Astrocyte of the spinal cord (primary cell): ENCODE measurements around the gene HORMAD1.

Experiments
- DNase-seq: peaks from one replicate; pipeline ENCODE4 v3.0.0; 2011; ENCODE audit warnings: low read depth, low spot score
- H3K4me3 ChIP-seq: 2 replicates; pipeline ENCODE4 v1.5.1; 2011; ENCODE audit warnings: low read depth, mild to moderate bottlenecking, low read length, moderate library complexity
- in situ Hi-C: cut with HindIII; loops from 2 replicates; pipeline ENCODE4 v1.10.0; 2017; ENCODE audit warnings: low sequenced_read_pairs
- TF ChIP-seq, protein P1 (sequence below): IDR thresholded peaks from 2 replicates; pipeline ENCODE4 v1.5.1; 2012; ENCODE audit warnings: low read depth, mild to moderate bottlenecking, low read length, inconsistent platforms

Gene HORMAD1

GRCh38 chr1:150703427-150703826 is 17.3 kb downstream of the HORMAD1 start:
- TF ChIP-seq, protein P1, sequence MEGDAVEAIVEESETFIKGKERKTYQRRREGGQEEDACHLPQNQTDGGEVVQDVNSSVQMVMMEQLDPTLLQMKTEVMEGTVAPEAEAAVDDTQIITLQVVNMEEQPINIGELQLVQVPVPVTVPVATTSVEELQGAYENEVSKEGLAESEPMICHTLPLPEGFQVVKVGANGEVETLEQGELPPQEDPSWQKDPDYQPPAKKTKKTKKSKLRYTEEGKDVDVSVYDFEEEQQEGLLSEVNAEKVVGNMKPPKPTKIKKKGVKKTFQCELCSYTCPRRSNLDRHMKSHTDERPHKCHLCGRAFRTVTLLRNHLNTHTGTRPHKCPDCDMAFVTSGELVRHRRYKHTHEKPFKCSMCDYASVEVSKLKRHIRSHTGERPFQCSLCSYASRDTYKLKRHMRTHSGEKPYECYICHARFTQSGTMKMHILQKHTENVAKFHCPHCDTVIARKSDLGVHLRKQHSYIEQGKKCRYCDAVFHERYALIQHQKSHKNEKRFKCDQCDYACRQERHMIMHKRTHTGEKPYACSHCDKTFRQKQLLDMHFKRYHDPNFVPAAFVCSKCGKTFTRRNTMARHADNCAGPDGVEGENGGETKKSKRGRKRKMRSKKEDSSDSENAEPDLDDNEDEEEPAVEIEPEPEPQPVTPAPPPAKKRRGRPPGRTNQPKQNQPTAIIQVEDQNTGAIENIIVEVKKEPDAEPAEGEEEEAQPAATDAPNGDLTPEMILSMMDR: no peak
- no peak overlapping the region for H3K4me3 ChIP-seq
- in situ Hi-C loops: no loop called here
- no peak for DNase-seq

DNA sequence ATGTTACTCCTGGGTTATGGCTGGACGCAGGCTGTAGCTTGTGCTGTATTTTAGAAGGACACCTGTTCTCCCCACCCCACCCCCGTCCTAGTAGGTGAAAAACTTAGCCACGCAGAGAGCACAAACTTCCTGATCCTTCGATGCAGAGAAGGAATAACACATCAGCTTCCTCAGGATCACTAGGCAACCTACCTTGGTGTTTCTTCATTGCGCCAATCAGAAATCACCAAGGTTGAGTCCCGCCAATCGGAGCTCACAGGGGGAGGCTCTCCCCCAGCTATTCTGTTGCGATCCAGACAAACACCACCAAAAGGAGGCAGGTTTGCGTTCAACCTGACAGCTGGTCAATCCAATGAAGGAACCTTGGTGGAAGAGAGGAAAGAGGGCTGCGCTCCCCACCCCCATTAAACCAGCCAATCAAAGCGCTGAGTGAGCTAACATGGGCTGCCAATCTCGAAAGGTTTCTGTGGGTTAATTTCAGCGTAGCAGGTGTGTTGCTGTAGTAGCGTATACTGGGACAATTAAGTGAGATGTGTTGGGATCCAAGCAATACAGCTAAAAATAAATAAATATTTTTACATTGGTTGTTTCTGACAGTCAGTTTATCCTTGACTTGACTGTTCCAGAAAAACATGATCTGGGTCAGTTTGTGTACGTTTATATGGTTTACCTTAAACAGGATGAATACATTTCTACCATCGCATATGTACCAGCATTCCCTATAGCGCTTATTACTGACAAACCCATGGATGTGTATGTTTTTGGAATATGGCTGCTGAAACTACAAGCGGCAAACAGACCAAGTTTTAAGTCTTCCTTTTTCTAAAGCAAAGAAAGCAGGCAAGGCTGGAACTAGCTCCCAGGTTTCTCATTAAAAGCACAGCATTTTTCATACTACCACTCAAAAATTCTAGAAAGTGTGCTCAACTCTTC is 23.4 kb downstream of the HORMAD1 start, which contains the start of gene GOLPH3L:
Gene GOLPH3L (minus strand): TSS at position 160 of the 933 bp plus-strand sequence. CDS start 2,316 bp downstream, outside the sequence.
- DNase-seq: peak; percentile 99
- TF ChIP-seq, protein P1: peak; percentile 10
- H3K4me3 ChIP-seq: peak within 1 kb of the TSS; percentile 85
- in situ Hi-C loops: no loop called here

- in situ Hi-C loops: no loop called here
- H3K4me3 ChIP-seq: peak overlapping the region; percentile 85
- no peak for DNase-seq
- TF ChIP-seq, protein P1: no peak
Observed at GRCh38 chr1:150696590-150696989, 24.1 kb downstream of the HORMAD1 start.

DNA sequence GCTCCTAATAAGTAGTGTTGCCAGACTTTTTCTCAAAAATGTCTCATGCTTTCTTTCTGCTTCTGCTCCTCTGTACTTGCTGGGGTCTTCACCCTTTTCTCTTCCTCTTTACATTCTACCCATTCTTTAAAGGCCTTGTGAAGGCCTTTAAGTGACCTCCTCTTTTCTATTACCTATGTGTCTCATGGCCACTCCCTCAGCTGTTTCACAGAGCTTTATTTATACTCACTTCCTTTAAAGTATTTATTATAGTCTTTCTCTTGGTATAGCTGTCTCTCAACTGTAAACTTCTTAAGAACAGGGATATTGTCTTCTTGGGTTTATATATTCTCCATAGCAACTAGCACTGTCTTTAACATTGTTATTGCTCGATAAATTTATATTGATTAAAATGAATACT is 24.5 kb downstream of the HORMAD1 start:
- in situ Hi-C loops: no loop called here
- DNase-seq: no peak
- H3K4me3 ChIP-seq: peak overlapping the region; percentile 85

DNA sequence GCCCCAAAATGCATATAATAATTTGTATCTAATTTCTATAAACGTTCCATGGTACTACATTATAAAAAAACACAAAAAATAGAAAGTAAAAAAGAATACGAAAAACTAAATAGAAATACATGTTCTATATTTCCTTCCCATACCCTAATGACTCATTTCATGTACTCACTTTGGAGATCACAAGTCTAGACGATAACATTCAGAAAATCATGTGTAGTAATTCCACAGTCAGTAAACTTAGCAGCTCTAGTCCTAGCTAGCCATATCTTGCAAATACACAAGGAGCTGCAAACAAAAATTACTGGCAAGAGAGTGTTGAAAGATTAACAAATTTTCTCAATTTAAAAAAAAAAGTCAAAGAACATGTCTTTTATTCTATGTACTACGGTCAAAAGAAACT is 25.1 kb downstream of the HORMAD1 start:
- no peak overlapping the region for H3K4me3 ChIP-seq
- TF ChIP-seq, protein P1: no peak
- in situ Hi-C loops: no loop called here
- DNase-seq: no peak

More for the DNA sequence above, 24.5 kb downstream of the HORMAD1 start:
- TF ChIP-seq, protein P1: no peak

- in situ Hi-C loops: no loop called here
- TF ChIP-seq, protein P1: no peak
- H3K4me3 ChIP-seq: no peak overlapping the region
- DNase-seq: no peak
Observed at GRCh38 chr1:150692720-150693119, 28.0 kb downstream of the HORMAD1 start.
